Stimulated activated CD4-positive, alpha-beta T cell treated with anti-CD3 and anti-CD28 coated beads, Interleukin-1b, Interleukin-23, amount 100 ng/mL, for 48 hours (primary cell): ENCODE results near the gene ATXN7L1.
"Not testable (repeated sequence)": the region's sequence is repeated elsewhere in the genome, so short reads cannot be mapped to it uniquely, and the experiment has no call there.

Experiments
- DNase-seq: peaks from one replicate; pipeline ENCODE4 v3.0.0-alpha.2; 2020

The ATXN7L1 gene

DNA sequence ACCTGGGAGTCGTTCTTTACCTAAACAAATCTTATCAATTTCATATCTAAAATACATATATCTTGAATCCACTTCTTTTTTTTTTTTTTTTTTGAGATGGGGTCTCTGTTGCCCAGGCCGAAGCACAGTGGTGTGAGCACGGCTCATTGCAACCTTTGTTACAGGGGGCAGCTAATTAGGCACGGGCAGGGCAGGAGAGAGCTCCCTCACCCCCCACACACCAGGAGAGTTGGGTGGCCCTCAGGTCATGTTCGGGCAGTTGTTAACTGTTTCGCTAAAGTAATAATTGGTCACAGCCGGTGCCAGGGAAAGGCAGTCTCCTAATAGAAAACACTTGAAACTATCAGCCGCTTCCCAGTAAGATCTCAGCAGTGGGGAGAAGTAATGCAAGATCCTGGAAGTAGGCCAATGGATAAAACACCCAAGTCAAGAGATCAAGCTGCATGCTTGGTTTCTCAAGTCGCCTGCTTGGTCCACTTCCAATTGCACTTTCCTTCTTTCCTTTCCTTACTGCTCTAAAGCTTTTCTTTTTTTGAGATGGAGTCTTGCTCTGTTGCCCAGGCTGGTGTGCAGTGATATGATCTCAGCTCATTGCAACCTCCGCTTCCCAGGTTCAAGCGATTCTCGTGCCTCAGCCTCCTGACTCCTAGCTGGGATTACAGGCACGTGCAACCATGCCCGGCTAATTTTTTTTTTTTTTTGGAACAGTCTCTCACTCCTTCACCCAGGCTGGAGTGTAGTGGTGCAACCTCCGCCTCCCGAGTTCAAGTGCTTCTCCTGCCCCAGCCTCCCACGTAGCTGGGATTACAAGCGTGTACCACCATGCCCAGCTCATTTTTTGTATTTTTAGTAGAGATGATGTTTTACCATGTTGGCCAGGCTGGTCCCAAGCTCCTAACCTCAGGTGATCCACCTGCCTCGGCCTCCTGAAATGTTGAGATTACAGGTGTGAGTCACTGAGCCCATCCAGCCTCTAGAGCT is 273.8 kb downstream of the ATXN7L1 start:
- DNase-seq = no peak

DNA sequence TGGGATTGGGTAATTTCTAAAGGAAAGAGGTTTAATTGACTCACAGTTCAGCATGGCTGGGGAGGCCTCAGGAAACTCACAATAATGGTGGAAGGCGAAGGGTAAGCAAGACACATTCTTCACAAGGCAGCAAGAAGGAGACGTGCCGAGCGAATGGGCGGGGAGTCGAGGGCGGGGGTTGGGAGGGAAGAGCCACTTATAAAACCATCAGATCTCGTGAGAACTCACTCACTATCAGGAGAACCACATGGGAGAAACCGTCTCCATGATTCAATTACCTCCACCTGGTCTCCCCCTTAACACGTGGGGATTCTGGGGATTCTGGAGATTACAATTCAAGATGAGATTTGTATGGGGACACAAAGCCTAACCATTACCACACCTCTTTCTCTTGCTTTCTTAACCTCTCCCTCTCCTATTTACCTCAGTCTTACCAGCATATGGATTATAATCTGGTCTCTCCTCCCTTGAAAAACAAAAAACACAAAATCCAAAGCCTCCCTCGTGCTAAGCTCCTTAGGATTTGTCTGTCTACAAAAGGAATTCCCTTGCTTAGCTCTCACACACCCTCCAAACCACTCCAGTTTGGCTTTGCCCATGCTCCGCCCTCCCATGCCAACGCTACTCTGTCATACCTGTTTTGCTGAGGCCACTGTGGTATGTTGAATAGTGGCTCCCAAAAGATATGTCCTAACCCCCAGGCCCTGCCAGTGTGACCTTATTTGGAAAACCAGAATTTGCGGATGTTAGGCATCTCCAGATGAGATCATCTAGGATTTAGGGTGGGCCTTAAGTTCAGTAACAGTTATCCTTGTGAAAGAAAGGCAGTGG is 275.5 kb downstream of the ATXN7L1 start:
- no peak for DNase-seq

DNA sequence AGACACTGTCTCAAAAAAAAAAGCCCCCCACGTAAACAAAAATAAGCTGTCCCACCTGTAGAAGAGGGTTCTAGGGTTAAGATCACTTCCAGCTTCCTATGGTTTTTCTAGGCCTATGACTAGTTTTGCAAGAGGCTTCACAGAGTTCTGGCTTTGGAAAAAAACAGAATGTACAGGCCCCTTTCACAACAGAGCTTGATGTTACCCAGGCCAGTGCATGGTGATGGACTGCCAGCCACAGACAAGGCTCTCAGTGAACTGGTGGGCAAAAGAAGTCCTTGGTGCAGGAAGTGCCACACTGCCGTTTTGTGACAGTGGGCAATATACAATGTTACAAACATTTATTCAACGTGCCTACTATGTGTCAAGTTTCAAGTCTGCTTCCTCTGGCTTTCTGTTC is 276.8 kb downstream of the ATXN7L1 start:
- DNase-seq = no peak

DNA sequence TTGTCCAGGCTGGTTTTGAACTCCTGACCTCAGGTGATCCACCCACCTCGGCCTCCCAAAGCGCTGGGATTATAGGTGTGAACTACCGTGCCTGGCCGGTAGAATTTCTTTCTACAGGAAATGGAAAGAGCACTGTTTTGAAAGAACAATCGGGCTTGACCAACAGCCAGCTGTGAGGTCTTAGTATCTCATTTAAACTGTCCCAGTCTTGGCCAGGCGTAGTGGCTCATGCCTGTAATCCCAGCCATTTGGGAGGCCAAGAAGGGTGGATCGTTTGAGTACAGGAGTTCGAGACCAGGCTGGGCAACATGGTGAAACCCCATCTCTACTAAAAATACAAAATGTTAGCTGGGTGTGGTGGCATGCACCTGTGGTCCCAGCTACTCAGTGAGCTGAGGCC is 277.3 kb downstream of the ATXN7L1 start:
- not testable (repeated sequence) for DNase-seq

DNA sequence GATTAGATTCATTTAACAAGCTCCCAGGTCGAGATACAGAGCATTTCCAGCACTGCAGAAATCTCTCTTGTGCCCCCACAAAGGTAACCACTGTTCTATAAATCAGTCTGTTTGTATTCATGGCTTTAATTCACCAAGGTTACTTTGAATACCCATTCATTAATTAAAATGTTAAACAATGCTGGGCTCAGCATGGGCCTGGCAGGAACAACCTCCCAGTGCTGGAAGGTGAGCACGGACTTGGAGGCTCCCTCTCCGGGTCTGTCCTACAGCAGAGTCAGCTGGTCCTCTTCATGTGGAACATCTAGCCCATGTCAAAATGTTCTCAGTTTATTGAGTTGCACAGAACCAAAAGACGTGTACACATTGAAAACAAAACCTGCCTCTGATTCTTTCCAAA is 279.5 kb downstream of the ATXN7L1 start:
- DNase-seq = no peak

DNA sequence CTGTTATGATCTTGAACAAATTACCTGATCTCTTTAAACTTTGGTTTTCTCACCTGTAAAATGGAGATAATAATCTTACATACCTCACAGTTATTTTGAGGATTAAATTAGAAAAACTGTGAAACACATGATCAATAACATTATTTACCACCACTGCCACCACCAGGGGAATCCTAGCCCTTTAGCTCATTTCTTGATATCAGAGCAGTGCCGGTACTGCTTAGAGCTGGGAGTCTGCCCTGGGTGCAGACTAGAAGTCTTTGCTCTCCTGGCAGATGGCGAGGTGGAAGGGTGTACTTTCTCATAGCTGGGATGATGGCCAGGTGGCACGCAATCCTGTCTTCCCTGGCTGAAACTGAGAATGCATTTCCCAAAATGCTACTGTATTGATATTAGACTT is 282.4 kb downstream of the ATXN7L1 start:
- DNase-seq = no peak

DNA sequence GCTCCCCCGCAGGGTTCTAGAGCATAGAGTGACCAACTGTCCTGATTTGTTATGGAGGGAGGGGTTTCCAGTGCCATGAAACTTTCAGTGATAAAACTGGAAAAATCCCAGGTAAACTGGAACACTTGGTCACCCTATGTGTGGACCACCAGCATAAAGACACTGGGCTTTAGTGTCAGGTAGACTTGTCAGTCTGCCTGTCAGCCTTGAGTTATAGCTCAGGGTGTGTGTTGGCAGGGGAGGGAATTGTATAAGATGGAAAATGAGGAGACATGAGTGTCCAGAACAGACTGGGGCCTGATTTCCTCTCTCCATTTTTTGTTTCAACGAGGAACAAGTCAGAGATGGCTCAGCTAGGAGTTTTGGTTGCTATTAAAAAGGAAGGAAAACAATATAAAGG is 284.9 kb downstream of the ATXN7L1 start:
- no peak for DNase-seq

DNA sequence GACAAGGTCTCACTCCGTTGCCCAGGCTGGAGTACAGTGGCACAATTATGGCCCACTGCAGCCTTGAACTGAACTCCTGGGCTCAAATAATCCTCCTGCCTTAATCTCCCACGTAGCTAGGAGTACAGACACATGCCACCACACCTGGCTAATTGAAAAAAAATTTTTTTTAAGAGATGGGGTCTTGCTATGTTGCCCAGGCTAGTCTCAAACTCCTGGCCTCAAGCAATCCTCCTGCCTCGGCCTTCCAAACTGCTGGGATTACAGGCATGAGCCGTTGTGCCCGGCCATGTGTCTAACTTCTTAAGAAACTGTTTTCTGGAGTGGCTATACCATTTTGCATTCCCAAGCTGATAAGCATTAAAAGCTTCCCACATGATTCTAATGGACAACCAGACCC is 285.6 kb downstream of the ATXN7L1 start:
- DNase-seq = no peak

DNA sequence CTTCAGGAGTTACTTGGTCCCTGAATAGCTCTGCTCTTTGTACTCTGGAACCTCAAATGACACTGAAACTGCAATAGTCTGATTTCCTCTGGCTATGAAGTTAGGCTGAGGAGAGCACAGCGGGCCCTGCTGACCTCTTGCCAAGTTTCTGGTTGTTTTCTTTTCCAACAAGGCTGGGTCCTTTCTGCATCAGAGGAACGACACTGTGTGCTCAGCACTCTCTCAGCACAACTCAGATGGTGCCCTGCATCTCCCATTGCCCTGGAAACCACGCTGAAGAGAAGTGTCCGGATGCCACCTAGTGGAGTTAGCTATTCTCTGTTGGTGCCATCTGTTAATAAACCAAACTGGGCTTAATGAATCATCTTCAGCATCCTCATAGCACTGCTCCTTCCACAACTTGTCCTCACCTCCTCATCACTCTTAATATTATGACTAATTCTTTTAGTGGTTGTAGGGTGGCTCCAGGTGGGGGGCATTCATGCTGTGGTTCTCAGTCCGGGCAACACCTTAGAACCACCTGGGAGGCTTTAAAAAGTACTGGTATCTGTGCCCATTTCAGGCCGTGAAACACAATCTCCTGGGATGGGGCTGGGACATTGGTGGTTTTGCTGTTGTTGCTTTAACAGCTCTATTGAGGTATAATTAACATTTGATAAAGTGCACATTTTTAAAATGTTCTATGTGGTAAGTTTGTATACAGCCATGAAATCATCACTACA is 286.9 kb downstream of the ATXN7L1 start:
- peak; percentile 60 for DNase-seq

DNA sequence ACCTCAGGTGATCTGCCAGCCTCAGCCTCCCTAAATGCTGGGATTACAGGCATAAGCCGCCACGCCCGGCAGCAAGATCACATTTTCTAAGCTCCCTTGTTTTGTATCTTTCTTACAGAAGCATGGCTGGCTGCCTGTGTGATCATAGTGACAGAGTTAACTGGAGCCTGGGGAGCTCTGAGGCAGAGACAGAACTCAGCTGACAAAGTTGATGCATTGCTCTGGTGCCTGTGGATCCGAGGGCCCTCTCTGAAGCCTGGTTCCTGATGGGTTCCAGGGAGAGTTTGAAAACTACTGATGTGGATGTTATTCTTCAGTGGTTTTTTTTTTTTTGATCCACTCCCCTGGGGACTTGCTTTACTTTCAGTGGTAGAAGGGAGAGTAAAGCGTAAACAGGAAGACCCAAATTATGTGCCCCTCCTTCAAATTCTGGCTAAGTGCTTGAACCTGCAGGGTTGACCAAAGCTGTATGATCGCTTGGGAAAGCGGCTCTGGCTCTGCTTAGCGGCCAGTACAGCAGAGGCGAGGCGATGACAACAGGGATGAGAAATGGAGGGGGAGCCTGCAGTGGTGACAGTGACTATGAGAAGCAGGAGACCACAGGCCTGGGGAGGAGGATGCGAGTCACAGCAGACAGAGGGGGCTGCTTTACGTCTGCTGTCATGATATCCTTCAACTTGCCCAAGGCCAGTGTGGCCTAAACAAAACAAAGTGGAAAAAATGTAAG is 288.3 kb downstream of the ATXN7L1 start:
- DNase-seq = no peak

DNA sequence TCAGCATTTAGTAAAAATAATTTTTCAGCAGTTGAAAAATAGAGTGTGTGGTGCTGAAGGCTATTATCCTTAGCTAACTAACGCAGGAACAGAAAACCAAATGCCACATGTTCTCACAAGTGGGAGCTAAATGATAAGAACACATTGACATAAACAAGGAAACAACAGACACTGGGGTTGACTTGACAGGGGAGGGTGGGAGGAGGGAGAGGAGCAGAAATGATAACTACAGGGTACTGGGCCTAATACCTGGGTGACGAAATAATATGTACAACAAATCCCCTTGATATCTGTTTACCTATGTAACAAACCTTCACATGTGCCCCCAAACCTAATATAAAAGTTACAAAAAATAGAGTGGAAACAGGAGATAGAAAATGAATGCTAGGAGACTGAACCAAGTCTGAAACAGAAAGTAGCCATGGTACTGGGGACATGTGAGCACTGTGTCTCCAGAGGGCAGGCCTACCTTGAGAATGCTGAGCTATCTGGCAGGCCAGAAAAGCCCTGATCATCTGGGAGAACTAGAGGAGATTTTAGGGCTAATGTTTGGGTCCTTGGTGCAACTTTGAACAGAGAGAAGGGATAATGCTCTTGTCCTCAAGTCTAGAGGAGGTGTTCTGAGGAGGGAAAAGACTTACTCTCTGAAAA is 290.4 kb downstream of the ATXN7L1 start:
- no peak for DNase-seq

DNA sequence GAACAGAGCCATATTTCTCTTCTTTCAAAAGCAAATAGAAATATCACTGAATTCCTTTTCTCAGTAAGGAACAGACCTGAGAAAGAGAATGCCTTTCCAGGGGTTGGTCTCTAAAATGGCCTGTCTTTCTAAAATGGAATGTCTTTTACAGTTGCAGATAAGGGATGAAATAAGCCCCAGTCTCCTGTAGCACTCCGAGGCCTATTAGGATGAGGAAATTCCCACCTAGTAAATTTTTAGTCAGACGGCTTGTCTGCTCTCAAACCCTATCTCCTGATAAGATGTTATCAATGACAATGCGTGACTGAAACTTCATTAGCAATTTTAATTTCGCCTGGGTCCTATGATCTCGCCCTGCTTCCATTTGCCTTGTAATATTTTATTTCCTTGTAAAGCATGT is 292.2 kb downstream of the ATXN7L1 start:
- no peak for DNase-seq

DNA sequence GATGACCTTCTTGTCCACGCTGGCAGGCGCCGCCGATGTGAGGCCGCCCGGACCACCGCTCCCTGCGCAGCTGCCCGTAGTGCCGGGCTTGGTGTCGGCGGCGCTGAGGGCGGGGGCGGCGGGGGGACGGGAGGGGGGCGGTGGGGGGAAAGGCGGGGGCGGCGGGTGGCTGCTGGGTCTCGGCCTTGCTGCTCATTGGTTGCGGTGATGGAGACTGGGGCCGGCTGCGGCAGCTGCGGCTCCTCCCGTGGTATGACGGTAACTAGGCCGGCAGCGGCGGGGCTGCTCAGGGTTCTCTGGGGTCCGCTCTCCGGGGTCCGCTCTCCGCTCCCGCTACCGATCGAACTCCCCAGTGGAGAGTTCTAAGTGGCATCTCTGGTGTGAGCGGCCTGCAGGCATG is 293.3 kb downstream of the ATXN7L1 start:
- no peak for DNase-seq

DNA sequence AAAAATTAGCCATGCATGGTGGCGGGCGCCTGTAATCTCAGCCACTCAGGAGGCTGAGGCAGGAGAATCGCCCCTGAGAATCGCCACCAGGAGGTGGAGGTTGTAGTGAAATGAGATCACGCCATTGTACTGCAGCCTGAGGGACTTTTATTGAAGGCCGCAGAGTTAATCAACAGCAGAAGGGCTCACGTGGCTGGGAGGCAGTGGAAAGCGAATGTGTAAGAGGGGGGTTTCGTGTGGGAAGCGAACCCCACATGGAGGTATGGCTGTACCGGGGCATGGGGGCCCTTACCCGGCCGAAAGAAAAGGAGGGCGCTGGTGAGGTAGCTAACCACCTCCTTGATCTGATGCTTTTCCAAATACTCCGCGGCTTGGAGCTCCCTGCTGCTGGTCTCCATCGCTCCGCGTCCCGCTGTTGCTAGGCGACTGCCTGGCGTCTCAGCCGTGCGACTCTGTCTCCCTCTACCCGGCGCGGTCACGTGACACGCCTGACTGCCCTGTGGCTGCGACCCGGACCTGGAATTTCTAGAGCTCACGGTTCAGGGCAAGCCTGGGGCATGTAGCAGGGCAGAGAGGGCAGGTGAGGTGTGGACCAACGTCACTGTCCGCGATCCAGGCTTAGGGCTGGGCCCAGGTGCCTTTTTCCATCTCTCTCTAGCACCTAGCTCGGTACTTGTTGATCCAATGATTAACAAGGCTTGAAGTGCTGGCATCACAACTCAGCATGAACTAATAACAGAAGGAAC is 295.2 kb downstream of the ATXN7L1 start, which contains the start of gene EFCAB10:
TSS of gene EFCAB10 (minus strand) at position 428 of the 746 bp plus-strand sequence. CDS start at position 398, 30 bp downstream.
- DNase-seq = peak; percentile 68

DNA sequence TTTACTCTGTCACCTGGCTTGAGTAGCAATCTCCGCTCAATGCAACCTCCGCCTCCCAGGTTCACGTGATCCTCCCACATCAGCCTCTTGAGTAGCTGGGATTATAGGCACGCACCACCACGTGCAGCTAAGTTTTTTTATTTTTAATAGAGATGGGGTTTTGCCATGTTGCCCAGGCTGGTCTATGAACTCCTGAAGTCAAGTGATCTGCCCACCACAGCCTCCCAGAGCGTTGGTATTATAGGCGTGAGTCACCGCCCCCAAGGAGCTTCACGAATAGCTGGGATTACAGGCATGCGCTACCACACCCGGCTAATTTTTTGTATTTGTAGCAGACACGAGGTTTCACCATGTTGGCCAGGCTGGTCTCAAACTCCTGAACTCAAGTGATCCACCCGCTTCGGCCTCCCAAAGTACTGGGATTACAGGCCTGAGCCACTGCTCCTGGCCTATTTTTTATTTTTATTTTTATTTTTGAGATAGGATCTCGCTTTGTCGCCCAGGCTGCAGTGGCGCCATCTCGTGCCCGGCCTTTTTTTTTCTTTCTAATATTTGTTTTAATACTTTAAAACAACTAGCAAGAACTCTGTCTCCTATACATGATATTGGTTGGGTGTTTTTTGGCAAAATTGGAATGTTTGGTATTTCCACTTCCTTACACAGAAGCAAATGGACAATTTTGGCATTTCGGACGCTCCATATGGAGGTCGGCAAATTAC is 296.2 kb downstream of the ATXN7L1 start:
- DNase-seq = no peak

DNA sequence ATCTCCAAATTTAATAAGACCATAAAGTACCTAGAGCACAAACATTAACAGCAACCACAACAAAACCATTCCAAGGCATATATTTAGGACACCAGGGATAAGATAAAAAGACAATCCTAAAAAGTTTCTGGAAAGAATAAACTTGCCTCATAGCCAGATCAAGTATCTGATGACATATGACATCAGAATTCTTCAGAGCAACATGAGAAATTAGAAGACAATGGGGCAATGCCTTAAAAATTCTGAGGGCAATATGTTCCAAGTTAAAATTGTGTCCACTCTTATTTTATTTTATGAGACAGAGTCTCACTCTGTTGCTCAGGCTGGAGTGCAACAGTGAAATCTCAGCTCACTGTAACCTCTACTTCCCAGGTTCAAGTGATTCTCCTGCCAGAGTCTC is 297.9 kb downstream of the ATXN7L1 start:
- DNase-seq = no peak

DNA sequence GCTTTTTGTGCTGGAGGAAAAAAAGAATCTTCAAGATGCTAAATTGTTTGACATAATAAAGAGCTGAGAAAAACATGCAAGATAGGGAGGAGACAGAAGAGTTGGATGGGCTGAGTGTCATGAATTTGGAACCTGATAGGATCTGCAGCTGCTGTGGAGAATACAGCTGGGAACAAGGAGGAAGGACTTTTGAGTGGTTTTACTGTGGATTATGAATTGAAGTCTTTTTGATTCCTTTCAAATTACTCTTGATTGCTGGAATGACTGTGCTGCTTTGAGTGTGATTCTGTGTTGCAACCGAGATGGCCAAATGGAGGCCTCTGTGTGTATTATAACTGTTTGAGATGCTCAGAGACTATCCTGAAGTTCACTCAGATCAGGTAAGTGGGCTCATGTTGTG is 299.1 kb downstream of the ATXN7L1 start:
- DNase-seq = no peak

DNA sequence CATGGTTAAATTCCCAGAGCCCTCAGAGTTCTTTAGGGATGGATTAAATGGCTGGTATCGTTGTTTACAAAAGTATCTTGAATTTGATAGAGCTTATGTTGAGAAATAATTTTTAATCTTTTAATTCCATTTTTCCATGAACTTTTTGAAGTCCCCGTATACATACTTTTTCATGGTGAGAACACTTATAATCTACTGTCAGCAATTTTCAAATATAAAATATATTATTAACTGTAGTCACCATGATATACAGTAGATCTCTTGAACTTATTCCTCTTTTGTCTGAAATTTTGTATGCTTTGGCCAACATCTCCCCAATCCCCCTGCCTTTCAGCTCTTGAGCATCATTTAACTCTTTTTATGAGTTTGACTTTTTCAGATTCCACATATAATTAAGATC is 304.5 kb downstream of the ATXN7L1 start:
- no peak for DNase-seq

DNA sequence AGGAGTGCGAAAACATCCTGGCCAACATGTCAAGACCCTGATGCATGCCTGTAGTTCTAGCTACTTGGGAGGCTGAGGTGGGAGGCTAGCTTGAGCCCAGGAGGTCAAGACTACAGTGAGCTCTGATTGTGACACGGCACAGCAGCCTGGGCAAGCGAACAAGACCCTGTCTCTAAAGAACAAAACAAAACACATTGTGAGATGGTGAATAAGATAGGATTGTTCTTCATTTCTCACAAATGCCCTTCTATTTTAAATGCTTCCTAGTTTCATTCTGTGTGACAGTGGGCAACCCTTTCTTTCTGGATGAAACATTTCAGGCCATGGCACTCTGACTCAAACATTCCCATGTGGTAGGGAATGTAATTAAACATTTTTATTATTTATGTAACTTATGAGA is 308.6 kb downstream of the ATXN7L1 start:
- no peak for DNase-seq

DNA sequence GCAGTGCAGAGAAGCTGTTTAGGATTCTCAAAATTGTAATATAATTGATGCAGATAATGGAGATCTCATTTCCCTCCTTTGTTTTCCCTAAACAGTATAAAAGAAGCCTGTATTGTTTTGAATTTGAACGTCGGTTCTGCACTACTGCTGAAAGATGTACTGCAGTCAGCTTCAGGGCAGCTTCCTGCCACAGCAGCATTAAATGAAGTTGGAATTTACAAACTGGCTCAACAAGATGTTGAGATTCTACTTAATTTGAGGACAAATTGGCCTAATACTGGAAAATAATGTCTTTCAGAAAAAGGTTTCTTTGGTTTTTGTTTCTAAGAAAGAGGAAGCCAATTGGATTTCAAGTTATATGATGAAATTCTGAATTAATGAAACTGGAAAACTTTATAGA is 309.4 kb downstream of the ATXN7L1 start:
- DNase-seq = no peak
